ENCODE measurements around the gene PBX1.

GRCh38 chr1:164772635-164773034 is 213.7 kb downstream of the PBX1 start:
- TF ChIP-seq POLR2A (IDR thresholded peaks at IDR 0.05) (no peak), CTCF (IDR thresholded peaks at IDR 0.05) (no peak)

All from right lobe of liver (tissue), 4 donors.